Endothelial cell (in vitro differentiated cells): Measurements from ENCODE around the gene PRR14L. TPM values are rescaled to one million over a fixed set of nuclear protein-coding genes. Genes with fewer than 3 reads are reported as not detected.
"Not testable (repeated sequence)": the region's sequence is repeated elsewhere in the genome, so short reads cannot be mapped to it uniquely, and the experiment has no call there.

Experiments
- DNase-seq: peaks from one replicate; pipeline ENCODE4 v3.0.0; 2021; ENCODE audit warnings: low spot score
- H3K27ac Mint-ChIP-seq: one replicate; pipeline ENCODE4 v1.8.0; 2021; ENCODE audit warnings: mixed read lengths, inconsistent platforms; ENCODE audit not compliant: unreplicated experiment
- H3K27me3 Mint-ChIP-seq: one replicate; pipeline ENCODE4 v1.8.0; 2021; ENCODE audit warnings: mild to moderate bottlenecking, moderate library complexity, mixed read lengths, inconsistent platforms; ENCODE audit not compliant: unreplicated experiment
- H3K36me3 Mint-ChIP-seq: one replicate; pipeline ENCODE4 v1.8.0; 2021; ENCODE audit warnings: mild to moderate bottlenecking, low read depth, mixed read lengths, inconsistent platforms; ENCODE audit not compliant: unreplicated experiment
- H3K4me1 Mint-ChIP-seq: one replicate; pipeline ENCODE4 v1.8.0; 2021; ENCODE audit warnings: mild to moderate bottlenecking, mixed read lengths, inconsistent platforms; ENCODE audit not compliant: unreplicated experiment
- H3K4me3 Mint-ChIP-seq: one replicate; pipeline ENCODE4 v1.8.0; 2021; ENCODE audit warnings: mild to moderate bottlenecking, mixed read lengths, inconsistent platforms; ENCODE audit not compliant: unreplicated experiment
- H3K9me3 Mint-ChIP-seq: one replicate; pipeline ENCODE4 v1.8.0; 2021; ENCODE audit warnings: mixed read lengths, inconsistent platforms; ENCODE audit not compliant: unreplicated experiment
- long read RNA-seq: library from polyadenylated mRNA; unstranded; transcript quantifications from one replicate; pipeline ENCODE4 v2.0.0, GENCODE V29; 2020; ENCODE audit not compliant: unreplicated experiment
- total RNA-seq: library from RNA; stranded (reverse); fragmentation: NEBNext Ultra II Directional; extraction: Animal tissue kit (Norgen Biotek cat#: 25700); gene quantifications from one replicate; pipeline ENCODE4 v1.2.1, GENCODE V29; 2021; ENCODE audit not compliant: unreplicated experiment
- TF ChIP-seq, protein P1 (sequence below): fragments of 200-600 bp; sonication (generic); IDR thresholded peaks from one replicate; pipeline ENCODE4 v1.5.0; 2021; ENCODE audit warnings: antibody characterized with exemption; ENCODE audit not compliant: unreplicated experiment

The PRR14L gene
- 76.9 TPM for total RNA-seq
- long read RNA-seq, partial matches to known transcripts: 3 of 6 reads
- long read RNA-seq, other reads (novel, unspliced or antisense): 3 of 6 reads

GRCh38 chr22:31749636-31750364 is at the start of gene PRR14L:
Gene PRR14L (minus strand): TSS chr22:31750132. CDS start chr22:31738860, 11,272 bp downstream.
- TF ChIP-seq, protein P1, sequence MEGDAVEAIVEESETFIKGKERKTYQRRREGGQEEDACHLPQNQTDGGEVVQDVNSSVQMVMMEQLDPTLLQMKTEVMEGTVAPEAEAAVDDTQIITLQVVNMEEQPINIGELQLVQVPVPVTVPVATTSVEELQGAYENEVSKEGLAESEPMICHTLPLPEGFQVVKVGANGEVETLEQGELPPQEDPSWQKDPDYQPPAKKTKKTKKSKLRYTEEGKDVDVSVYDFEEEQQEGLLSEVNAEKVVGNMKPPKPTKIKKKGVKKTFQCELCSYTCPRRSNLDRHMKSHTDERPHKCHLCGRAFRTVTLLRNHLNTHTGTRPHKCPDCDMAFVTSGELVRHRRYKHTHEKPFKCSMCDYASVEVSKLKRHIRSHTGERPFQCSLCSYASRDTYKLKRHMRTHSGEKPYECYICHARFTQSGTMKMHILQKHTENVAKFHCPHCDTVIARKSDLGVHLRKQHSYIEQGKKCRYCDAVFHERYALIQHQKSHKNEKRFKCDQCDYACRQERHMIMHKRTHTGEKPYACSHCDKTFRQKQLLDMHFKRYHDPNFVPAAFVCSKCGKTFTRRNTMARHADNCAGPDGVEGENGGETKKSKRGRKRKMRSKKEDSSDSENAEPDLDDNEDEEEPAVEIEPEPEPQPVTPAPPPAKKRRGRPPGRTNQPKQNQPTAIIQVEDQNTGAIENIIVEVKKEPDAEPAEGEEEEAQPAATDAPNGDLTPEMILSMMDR: no peak
- Mint-ChIP-seq H3K27me3 (peaks cover 4% of the 10 kb centered on the region), H3K27ac (peak within 1 kb of the TSS; percentile 82), H3K4me3 (peak within 1 kb of the TSS; percentile 97), H3K9me3 (no peaks in the 10 kb centered on the region), H3K36me3 (peaks cover 12% of the 10 kb centered on the region), H3K4me1 (peaks cover 37% of the 10 kb centered on the region)
- DNase-seq: peak; percentile 98

GRCh38 chr22:31799358-31799757 is 49.4 kb upstream of the PRR14L start:
- H3K27me3 Mint-ChIP-seq, H3K9me3 Mint-ChIP-seq, H3K27ac Mint-ChIP-seq, H3K4me1 Mint-ChIP-seq, H3K4me3 Mint-ChIP-seq, DNase-seq: not testable (repeated sequence)
- H3K36me3 Mint-ChIP-seq: peaks cover 24% of the 10 kb centered on the region

GRCh38 chr22:31790240-31790639 is 40.3 kb upstream of the PRR14L start:
- DNase-seq: no peak
- TF ChIP-seq, protein P1: no peak
- Mint-ChIP-seq H3K4me3 (no peak overlapping the region), H3K27me3 (no peaks in the 10 kb centered on the region), H3K27ac (no peak overlapping the region), H3K9me3 (no peaks in the 10 kb centered on the region), H3K4me1 (no peaks in the 10 kb centered on the region), H3K36me3 (peaks cover 3% of the 10 kb centered on the region)

- H3K27me3 Mint-ChIP-seq: no peaks in the 10 kb centered on the region
Measured at GRCh38 chr22:31789803-31790202, 39.9 kb upstream of the PRR14L start.

GRCh38 chr22:31776231-31776630 is 26.3 kb upstream of the PRR14L start:
- DNase-seq: no peak
- Mint-ChIP-seq H3K9me3 (no peaks in the 10 kb centered on the region), H3K4me1 (peaks cover 6% of the 10 kb centered on the region), H3K36me3 (peaks cover 23% of the 10 kb centered on the region), H3K27ac (no peak overlapping the region), H3K27me3 (no peaks in the 10 kb centered on the region), H3K4me3 (no peak overlapping the region)
- TF ChIP-seq, protein P1: no peak

More at GRCh38 chr22:31789803-31790202, 39.9 kb upstream of the PRR14L start:
- H3K36me3 Mint-ChIP-seq: peaks cover 3% of the 10 kb centered on the region
- TF ChIP-seq, protein P1: no peak
- H3K27ac Mint-ChIP-seq: no peak overlapping the region
- no peaks in the 10 kb centered on the region for H3K4me1 Mint-ChIP-seq
- H3K9me3 Mint-ChIP-seq: no peaks in the 10 kb centered on the region
- no peak for DNase-seq
- H3K4me3 Mint-ChIP-seq: no peak overlapping the region
